B cell (primary cell): Measurements from ENCODE around the gene YY1. TPM values are rescaled to one million over a fixed set of nuclear protein-coding genes. Genes with fewer than 3 reads are reported as not detected.
A peak's percentile ranks its signal among the peaks of the same experiment; 100 is the strongest.

Source experiments
- ATAC-seq: fragments of 200-7000 bp; cut with Tn5 transposase; one replicate; pipeline ENCODE4 v1.10.0; 2021; ENCODE audit warnings: low read depth, mild to moderate bottlenecking, moderate number of reproducible peaks, moderate library complexity
- CTCF ChIA-PET: fragments of 350-600 bp; sonication (Branson Sonifier 250); formaldehyde crosslinking; loops from one replicate; lab custom pipeline; 2021; ENCODE audit warnings: antibody characterized with exemption, inconsistent platforms; lab: Charles Lee
- POLR2A ChIA-PET: fragments of 350-600 bp; sonication (Branson Sonifier 250); formaldehyde crosslinking; loops from one replicate; lab custom pipeline; 2021; ENCODE audit warnings: antibody characterized with exemption; lab: Charles Lee
- DNase-seq: peaks from one replicate; pipeline ENCODE4 v3.0.0; 2013
- H2AFZ ChIP-seq: 2 replicates; pipeline ENCODE4 v1.6.1; 2012; ENCODE audit warnings: mild to moderate bottlenecking, low read depth, low read length; ENCODE audit not compliant: insufficient read depth, poor library complexity, severe bottlenecking
- H3K27ac ChIP-seq, 2 donors: 1 replicate in 1 of 2; 2 replicates in 1 of 2; pipeline ENCODE4 v1.5.1; 2012 to 2013; ENCODE audit warnings: low read length in 2 of 2, mild to moderate bottlenecking in 2 of 2, moderate library complexity in 1 of 2
- H3K27me3 ChIP-seq, 4 experiments: fragments of 200-600 bp in 1 of 4; sonication (generic) in 1 of 4; replicated peaks in 1 of 4; 1 replicate in 2 of 4; 2 replicates in 2 of 4; pipeline versions ENCODE4 v1.6.1 to v1.7.0; 2013 to 2016; ENCODE audit warnings: low read length in 3 of 4, mild to moderate bottlenecking in 2 of 4, mixed read lengths in 1 of 4, moderate library complexity in 1 of 4; ENCODE audit not compliant: insufficient read depth in 4 of 4, control insufficient read depth in 3 of 4; ENCODE audit errors: control extremely low read depth in 1 of 4
- H3K36me3 ChIP-seq, 2 experiments: replicated peaks in 1 of 2; 1 replicate in 1 of 2; 2 replicates in 1 of 2; pipeline versions ENCODE4 v1.6.1 to v1.7.1; 2013; ENCODE audit warnings: low read length in 1 of 2; ENCODE audit not compliant: insufficient read depth in 2 of 2, control insufficient read depth in 1 of 2; ENCODE audit errors: control extremely low read depth in 1 of 2, extremely low read depth in 1 of 2
- H3K4me1 ChIP-seq, 2 donors: fragments of 200-600 bp in 1 of 2; sonication (generic) in 1 of 2; 1 replicate in 1 of 2; 2 replicates in 1 of 2; pipeline versions ENCODE4 v1.5.1 to v1.6.1; 2013 to 2017; ENCODE audit warnings: low read length in 2 of 2; ENCODE audit not compliant: control insufficient read depth in 2 of 2, insufficient read depth in 2 of 2
- H3K4me2 ChIP-seq: replicated peaks from 2 replicates; pipeline ENCODE3; 2012; ENCODE audit warnings: mild to moderate bottlenecking, low read depth, low read length; ENCODE audit not compliant: poor library complexity, severe bottlenecking
- H3K4me3 ChIP-seq, 5 experiments: fragments of 200-600 bp in 1 of 5; sonication (generic) in 1 of 5; 1 replicate in 3 of 5; 2 replicates in 2 of 5; pipeline versions ENCODE4 v1.5.1 to v1.7.0; 2011 to 2016; ENCODE audit warnings: low read length in 4 of 5, mild to moderate bottlenecking in 4 of 5, low read depth in 2 of 5, control low read depth in 1 of 5, moderate library complexity in 1 of 5; ENCODE audit not compliant: insufficient read depth in 1 of 5; ENCODE audit errors: control extremely low read depth in 1 of 5, extremely low read depth in 1 of 5
- H3K79me2 ChIP-seq: fragments of 200-600 bp; sonication (generic); one replicate; pipeline ENCODE4 v1.6.0; 2016; ENCODE audit warnings: low read length; ENCODE audit not compliant: control insufficient read depth, insufficient read depth
- H3K9ac ChIP-seq: fragments of 200-600 bp; sonication (generic); 2 replicates; pipeline ENCODE4 v1.6.1; 2017; ENCODE audit warnings: mild to moderate bottlenecking, low read length, moderate library complexity
- H3K9me3 ChIP-seq, 3 donors: one replicate each; pipeline versions ENCODE4 v1.6.1 to v1.7.1; 2013; ENCODE audit warnings: low read length in 2 of 3; ENCODE audit not compliant: control insufficient read depth in 2 of 3, insufficient read depth in 1 of 3; ENCODE audit errors: control extremely low read depth in 1 of 3
- H4K20me1 ChIP-seq: 2 replicates; pipeline ENCODE4 v1.6.0; 2012; ENCODE audit warnings: mild to moderate bottlenecking, low read length; ENCODE audit not compliant: insufficient read depth, control insufficient read depth, poor library complexity, severe bottlenecking
- H3K27ac Mint-ChIP-seq: one replicate; pipeline ENCODE4 v1.8.0; 2021; ENCODE audit warnings: mixed read lengths
- H3K27me3 Mint-ChIP-seq: one replicate; pipeline ENCODE4 v1.8.0; 2021; ENCODE audit warnings: mixed read lengths
- H3K4me1 Mint-ChIP-seq: one replicate; pipeline ENCODE4 v1.8.0; 2021; ENCODE audit warnings: mixed read lengths
- H3K4me3 Mint-ChIP-seq: one replicate; pipeline ENCODE4 v1.8.0; 2021; ENCODE audit warnings: mixed read lengths
- H3K9me3 Mint-ChIP-seq: one replicate; pipeline ENCODE4 v1.8.0; 2022; ENCODE audit warnings: mixed read lengths; ENCODE audit not compliant: insufficient read depth
- CTCF ChIP-seq: fragments of 200-600 bp; IDR thresholded peaks from one replicate; pipeline ENCODE4 v1.8.0; 2022; ENCODE audit warnings: antibody characterized with exemption, mild to moderate bottlenecking
- EZH2 ChIP-seq: IDR thresholded peaks from 2 replicates; pipeline ENCODE4 v1.6.1; 2012; ENCODE audit warnings: borderline replicate concordance, low read depth, mild to moderate bottlenecking, moderate library complexity, low read length; ENCODE audit not compliant: insufficient read depth, poor library complexity, severe bottlenecking
- WGBS: methylation state at CpG from one replicate; pipeline ENCODE4 v1.1.5; 2013; ENCODE audit warnings: missing lambda C conversion rate; ENCODE audit not compliant: insufficient coverage; 5-methylcytosine and 5-hydroxymethylcytosine counted together
- intact Hi-C: fragments of 100-400 bp; cut with micrococcal nuclease; formaldehyde crosslinking; loops from one replicate; pipeline ENCODE4 v1.10.0; 2022
- polyA plus RNA-seq: library from polyadenylated mRNA; depleted of rRNA; stranded (reverse); fragments of >200 nt; gene quantifications from 2 replicates; pipeline ENCODE4 v1.2.3, GENCODE V29; 2012
- total RNA-seq, 2 donors: library from RNA; stranded (reverse); fragments of 120-200 nt in 1 of 2; gene quantifications; 1 replicate in 1 of 2; 2 replicates in 1 of 2; pipeline versions ENCODE4 v1.2.3 to v1.2.4, GENCODE V29; 2013 to 2022

Gene YY1
- total and polyA plus RNA-seq, 2 donors (not counting 1 experiment from before 2014, with no cell fraction given): 24.0 to 91.4 TPM

- ChIA-PET CTCF (interaction anchor here (0.6 to 1.5 kb wide), 8 partner anchors 9 to 258 kb away, joined by 3 to 7 read pairs (median 4); no protein-coding TSS in a partner anchor), POLR2A (no interaction called here)
- Mint-ChIP-seq H3K4me1 (peaks cover 22% of the 10 kb centered on the region), H3K4me3 (no peak overlapping the region), H3K27me3 (no peaks in the 10 kb centered on the region), H3K27ac (peak overlapping the region; percentile 56), H3K9me3 (no peaks in the 10 kb centered on the region)
- DNase-seq (no peak), ATAC-seq (no peak)
- Histone ChIP-seq H3K4me3 (no peak overlapping the region), H3K4me1 (peaks cover 28 to 37% of the 10 kb centered on the region in 2 donors), H4K20me1 (no peaks in the 10 kb centered on the region), H3K4me2 (no peak overlapping the region), H3K79me2 (no peaks in the 10 kb centered on the region), H3K9me3 (no peaks in the 10 kb centered on the region), H3K27ac (no peak overlapping the region), H3K27me3 (no peaks in the 10 kb centered on the region), H2AFZ (no peak overlapping the region), H3K9ac (no peak overlapping the region), H3K36me3 (no peaks in the 10 kb centered on the region)
- WGBS: 97% methylated on average over 26 of the region's 26 CpGs
- TF ChIP-seq EZH2 (no peak), CTCF (no peak)
- intact Hi-C loops: no loop called here
Observed at GRCh38 chr14:100313464-100314230, 74.7 kb downstream of the YY1 start.

DNA sequence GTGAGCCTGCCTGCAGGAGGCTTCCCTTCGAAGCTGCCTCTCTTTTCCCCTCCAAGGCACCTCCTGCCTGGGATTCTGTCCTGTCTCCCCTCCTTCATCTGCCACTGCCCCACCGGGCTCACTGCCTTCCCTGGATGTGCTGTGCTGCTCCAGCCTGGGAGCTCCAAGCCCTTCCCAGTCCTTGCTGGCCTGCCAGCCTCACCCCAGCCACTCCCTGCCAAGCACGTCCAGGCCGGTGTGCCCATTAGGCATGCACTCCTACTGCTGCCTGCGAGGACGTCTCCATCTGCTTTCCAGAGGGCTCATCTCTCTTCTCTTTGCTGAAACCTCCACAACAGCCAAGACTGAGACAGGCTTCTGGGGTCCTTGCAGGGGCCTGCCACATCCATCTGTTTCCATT lies 75.8 kb downstream of the YY1 start:
- ChIA-PET POLR2A (no interaction called here), CTCF (no interaction called here)
- no peak overlapping the region for H3K27ac Mint-ChIP-seq
- TF ChIP-seq CTCF: no peak
- no peak overlapping the region for H2AFZ ChIP-seq
- no peak overlapping the region for H3K4me3 ChIP-seq
- no peaks in the 10 kb centered on the region for H4K20me1 ChIP-seq
- no peak overlapping the region for H3K27ac ChIP-seq
- H3K36me3 ChIP-seq: no peaks in the 10 kb centered on the region
- WGBS: 100% methylated on average over 6 of the region's 6 CpGs
- intact Hi-C loops: loop anchor here (5.0 kb wide), 1 partner anchor 42 kb away; no protein-coding TSS in a partner anchor
- peaks cover 23% of the 10 kb centered on the region for H3K4me1 Mint-ChIP-seq
- no peak for ATAC-seq
- H3K27me3 Mint-ChIP-seq: no peaks in the 10 kb centered on the region
- no peaks in the 10 kb centered on the region for H3K27me3 ChIP-seq
- DNase-seq: no peak
- no peak overlapping the region for H3K9ac ChIP-seq
- H3K4me3 Mint-ChIP-seq: no peak overlapping the region
- no peaks in the 10 kb centered on the region for H3K79me2 ChIP-seq
- no peaks in the 10 kb centered on the region for H3K9me3 Mint-ChIP-seq
- H3K9me3 ChIP-seq: no peaks in the 10 kb centered on the region
- no peak overlapping the region for H3K4me2 ChIP-seq
- H3K4me1 ChIP-seq: peaks cover 28 to 37% of the 10 kb centered on the region in 2 donors
